ENCODE results near the gene OARD1.

DNA sequence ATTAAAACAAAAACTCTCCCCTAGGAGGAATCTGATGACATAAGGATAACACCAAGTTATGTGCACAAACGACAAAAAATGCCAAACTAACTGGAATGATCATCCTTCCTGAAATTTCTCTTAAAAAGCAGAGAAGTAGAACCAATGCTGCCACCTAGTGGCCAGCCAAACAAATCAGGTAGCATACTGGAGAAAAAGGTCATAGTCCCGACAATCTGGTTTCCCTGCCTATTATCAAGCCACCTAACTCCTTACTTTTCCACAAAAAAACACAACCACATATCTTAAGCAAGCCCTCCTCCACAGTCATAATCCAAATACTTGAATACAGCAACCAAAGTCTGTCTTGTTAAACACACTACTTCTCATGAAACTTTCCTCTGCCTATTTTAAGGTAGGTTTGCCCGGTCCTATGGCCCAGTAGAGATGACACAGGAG is 5.3 kb downstream of the OARD1 start:
- TF ChIP-seq CTCF (IDR thresholded peaks at IDR 0.05) (peak; percentile 74 to 90 (median 86)), POLR2A (IDR thresholded peaks at IDR 0.05) (no peak)

Data from heart left ventricle (tissue), 13 donors.